Kidney capillary endothelial cell (primary cell): ENCODE measurements around the gene LAMA5.
A peak's percentile ranks its signal among the peaks of the same experiment; 100 is the strongest.

ENCODE experiments used
- DNase-seq: peaks from one replicate; pipeline ENCODE4 v3.0.0-alpha.2; 2018; ENCODE audit warnings: low spot score

Gene LAMA5

DNA sequence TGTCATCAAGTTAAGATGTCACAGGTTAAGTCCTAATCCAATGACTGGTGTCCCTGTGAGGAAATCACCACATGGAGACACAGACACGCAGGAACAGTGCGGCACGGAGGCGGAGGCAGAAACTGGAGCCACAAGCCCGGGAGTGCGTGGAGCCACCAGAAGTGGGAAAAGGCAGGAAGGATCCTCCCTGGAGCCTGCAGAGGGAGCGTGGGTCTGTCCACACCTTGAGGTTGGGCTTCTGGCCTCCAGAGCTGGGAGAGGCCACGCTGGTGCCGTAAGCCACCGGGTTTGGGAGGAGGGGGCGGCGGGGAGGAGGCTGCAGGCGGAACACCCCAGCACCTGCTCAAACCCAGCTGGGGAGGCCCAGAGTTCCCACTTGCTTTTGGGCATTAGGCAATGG is 36.2 kb upstream of the LAMA5 start:
- DNase-seq: no peak

- DNase-seq: no peak
These were observed 35.5 kb upstream of the LAMA5 start for GRCh38 chr20:62402456-62403150.

GRCh38 chr20:62401331-62401779 is 34.2 kb upstream of the LAMA5 start:
- DNase-seq: no peak

GRCh38 chr20:62400541-62400940 is 33.4 kb upstream of the LAMA5 start:
- DNase-seq: no peak

GRCh38 chr20:62400021-62400420 is 32.9 kb upstream of the LAMA5 start:
- DNase-seq: no peak

DNA sequence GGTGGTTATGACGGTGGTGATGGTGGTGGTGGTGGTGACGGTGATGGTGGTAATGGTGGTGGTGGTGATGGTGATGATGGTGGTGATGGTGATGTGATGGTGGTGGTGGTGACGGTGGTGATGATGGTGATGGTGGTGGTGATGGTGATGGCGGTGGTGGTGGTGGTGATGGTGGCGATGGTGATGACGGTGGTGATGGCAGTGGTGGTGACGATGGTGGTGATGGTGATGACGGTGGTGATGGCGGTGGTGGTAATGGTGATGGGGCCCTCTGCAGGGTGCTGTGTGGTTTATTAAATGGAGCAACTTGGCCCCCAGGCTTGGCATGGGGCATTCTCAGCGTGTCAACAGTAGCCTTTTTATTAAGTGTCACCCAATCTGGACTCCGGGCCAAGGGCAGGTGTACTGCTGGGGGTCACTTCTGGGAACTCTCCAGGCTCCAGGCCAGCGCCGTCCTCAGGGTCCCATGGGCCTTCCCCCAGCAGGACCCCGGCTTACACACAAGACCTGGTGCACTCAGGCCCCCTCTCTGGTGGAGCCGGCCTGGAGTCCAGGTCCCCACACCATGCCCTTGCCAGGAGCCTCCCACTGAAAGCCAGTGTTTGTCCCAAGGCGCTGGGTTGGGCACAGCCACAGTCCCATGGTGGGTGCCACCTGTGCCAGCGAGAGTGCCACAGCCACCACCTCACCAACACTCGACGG is 31.2 kb upstream of the LAMA5 start:
- no peak for DNase-seq

- peak; percentile 47 for DNase-seq
These were observed 29.5 kb upstream of the LAMA5 start for GRCh38 chr20:62396367-62397239.

- DNase-seq: no peak
These were observed 28.5 kb upstream of the LAMA5 start for GRCh38 chr20:62395311-62396242.

- no peak for DNase-seq
These were observed 27.4 kb upstream of the LAMA5 start for GRCh38 chr20:62394248-62395245.

- no peak for DNase-seq
These were observed 26.7 kb upstream of the LAMA5 start for GRCh38 chr20:62393830-62394229.

GRCh38 chr20:62393335-62393665 is 26.2 kb upstream of the LAMA5 start:
- no peak for DNase-seq

DNA sequence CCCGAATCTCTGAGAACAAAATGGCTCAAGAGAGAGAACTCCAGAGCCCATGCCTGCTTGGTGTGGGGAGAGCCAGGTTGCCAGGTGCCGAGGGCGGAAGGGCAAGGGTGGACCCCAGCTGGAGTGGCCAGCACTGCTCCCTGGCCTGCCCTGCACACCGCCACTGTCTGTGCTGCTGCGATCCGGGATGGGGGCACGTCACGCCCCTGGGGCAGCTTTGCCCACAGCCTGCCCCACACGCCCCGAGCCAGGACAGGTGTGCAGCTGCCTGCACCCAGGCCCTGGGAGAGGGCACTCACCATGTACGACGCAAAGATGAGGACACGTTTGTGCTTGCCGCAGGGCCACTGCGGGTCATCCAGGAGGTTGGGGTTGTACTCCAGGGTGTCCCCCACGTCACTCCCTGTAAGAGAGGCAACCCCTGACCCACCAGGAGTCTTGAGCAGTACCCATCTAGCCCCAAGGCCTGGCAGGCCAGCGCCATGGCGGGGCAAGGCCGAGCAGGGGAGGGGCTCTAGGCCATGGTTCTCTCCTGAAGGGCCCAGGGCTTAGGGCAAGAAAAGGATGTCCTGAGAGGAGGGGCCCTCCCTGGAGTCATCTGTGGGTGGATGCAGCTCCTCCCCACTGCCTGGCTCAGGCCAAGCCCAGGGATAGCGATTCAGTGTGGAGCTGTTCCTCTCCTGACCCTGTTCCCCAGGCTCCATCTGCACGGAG is 25.7 kb upstream of the LAMA5 start:
- no peak for DNase-seq

DNA sequence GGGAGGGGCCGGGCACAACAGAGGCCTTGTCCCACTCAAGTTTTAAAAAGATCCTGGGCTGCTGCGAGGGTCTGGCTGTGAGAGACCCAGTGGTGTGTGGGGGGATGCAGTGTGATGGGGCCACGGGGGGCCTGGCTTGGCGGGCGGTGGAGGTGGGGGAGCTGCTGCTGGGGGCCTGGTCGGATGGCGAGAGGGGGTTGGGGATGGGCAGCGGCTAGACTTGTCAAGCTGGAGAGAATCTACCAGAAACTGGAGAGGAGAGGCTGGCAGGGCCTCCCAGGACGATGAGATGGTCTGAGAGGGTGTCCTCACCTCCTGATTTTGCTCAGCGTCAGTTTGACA is 24.9 kb upstream of the LAMA5 start:
- no peak for DNase-seq

DNA sequence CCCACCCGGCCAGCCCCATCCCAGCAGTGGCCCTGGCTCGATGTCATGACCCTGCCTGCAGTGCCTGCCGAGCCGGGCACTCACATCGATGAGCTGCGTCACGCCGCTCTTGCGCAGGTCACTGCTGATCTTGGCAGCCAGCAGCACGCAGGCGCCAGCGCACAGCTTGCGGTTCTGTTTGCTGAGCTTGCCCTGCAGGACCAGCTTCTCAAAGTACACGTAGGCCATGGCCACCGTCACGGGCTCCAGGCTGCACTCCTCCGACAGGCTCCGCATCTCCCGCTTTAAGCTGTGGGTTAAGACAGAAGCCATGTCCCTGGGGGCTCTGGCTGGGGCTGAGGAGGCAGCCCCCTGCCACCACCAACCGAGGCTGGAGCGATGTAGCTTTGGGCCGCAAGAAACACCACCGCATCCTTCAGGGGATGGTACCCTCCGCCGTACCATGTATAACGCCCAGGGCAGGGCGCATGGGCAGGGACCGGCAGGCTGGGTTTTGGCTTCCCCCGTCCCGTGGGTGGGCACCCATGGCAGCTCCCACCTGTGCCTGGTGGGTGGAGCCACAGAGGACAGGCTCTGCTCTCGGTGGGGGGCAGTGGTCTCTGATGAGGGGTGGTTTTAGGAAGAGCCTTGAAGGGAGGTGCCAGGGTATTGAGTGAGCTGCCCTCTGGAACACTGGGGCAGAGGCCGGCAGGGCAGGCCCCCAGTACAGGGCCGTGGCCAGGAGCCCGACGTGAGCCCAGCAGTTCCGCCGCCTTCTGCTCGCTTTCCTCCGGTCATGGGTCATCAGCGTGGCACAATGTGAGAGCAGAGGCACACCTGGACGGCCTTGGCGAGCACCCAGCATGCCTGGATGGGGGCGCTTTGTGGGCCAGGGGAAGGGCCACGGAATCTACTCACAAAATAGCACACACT is 24.3 kb upstream of the LAMA5 start:
- DNase-seq: no peak

GRCh38 chr20:62390317-62391164 is 23.4 kb upstream of the LAMA5 start:
- no peak for DNase-seq

- DNase-seq: no peak
These were observed 22.5 kb upstream of the LAMA5 start for GRCh38 chr20:62389601-62390087.

- no peak for DNase-seq
These were observed 21.9 kb upstream of the LAMA5 start for GRCh38 chr20:62388839-62389600.
